ENCODE results near the gene ACAA2. TPM values are rescaled to one million over a fixed set of nuclear protein-coding genes. Genes with fewer than 3 reads are reported as not detected.

The ACAA2 gene
- total and polyA plus RNA-seq, 10 of the 15 experiments (the other 5 are each of a cell fraction or from before 2014, with no cell fraction given) = 43.1 to 134 (median 64.6) TPM

GRCh38 chr18:49843778-49844625, 30.7 kb upstream of the ACAA2 start:
- Histone ChIP-seq H3K9me3 (replicated peaks; ENCODE audit: control insufficient read depth, insufficient read depth, low read length) (no peaks in the 10 kb centered on the region), H3K9ac (ENCODE audit: control insufficient read depth, insufficient read depth, low read length) (no peak overlapping the region), H3K27me3 (replicated peaks in 1 of 2; ENCODE audit: control insufficient read depth in 2 of 2, insufficient read depth in 2 of 2, low read length in 1 of 2) (no peaks in the 10 kb centered on the region), H3K27ac (ENCODE audit: control insufficient read depth, insufficient read depth) (no peak overlapping the region), H3K4me2 (ENCODE audit: control insufficient read depth, insufficient read depth) (no peak overlapping the region), H3K4me1 (ENCODE audit: control insufficient read depth, insufficient read depth, low read length) (no peaks in the 10 kb centered on the region), H3K36me3 (ENCODE audit: control insufficient read depth in 2 of 2, insufficient read depth in 2 of 2, low read length in 1 of 2) (no peaks in the 10 kb centered on the region), H4K20me1 (ENCODE audit: control insufficient read depth, insufficient read depth) (no peaks in the 10 kb centered on the region), H3K79me2 (ENCODE audit: control insufficient read depth, insufficient read depth, low read length) (no peaks in the 10 kb centered on the region), H2AFZ (ENCODE audit: control insufficient read depth, low read depth, low read length) (no peak overlapping the region), H3K4me3 (no peak overlapping the region)
- RAD21 ChIA-PET (ENCODE audit: unreplicated experiment) = no interaction called here
- BruUV-seq (replicated peaks) = no TSS peak
- CTCF ChIA-PET = interaction anchor here (1.4 to 1.5 kb wide), 2 partner anchors 15 kb away, joined by 3 read pairs; no protein-coding TSS in a partner anchor
- SMC1A ChIA-PET (ENCODE audit: uncharacterized antibody, unreplicated experiment) = no interaction called here
- FAIRE-seq (no peak), ATAC-seq (no peak), DNase-seq (ENCODE audit: low read depth, low spot score) (no peak)
- TF ChIP-seq TARDBP (IDR thresholded peaks at IDR 0.05; ENCODE audit: borderline replicate concordance) (no peak), NFIC (IDR thresholded peaks at IDR 0.05; ENCODE audit: low read depth, low read length) (no peak), KLF5 (IDR thresholded peaks at IDR 0.05; ENCODE audit: partially characterized antibody) (no peak), E2F8 (IDR thresholded peaks at IDR 0.05; ENCODE audit: low read depth, partially characterized antibody) (no peak), MTA3 (IDR thresholded peaks at IDR 0.05; ENCODE audit: borderline replicate concordance, low read length) (no peak), CBX5 (IDR thresholded peaks at IDR 0.05; ENCODE audit: low read depth) (no peak), SUPT20H (IDR thresholded peaks at IDR 0.05; ENCODE audit: borderline replicate concordance, control insufficient read depth, low read depth, low read length) (no peak)
- POLR2A ChIA-PET = no interaction called here
- in situ Hi-C loops (cut with MboI) (no loop called here), intact Hi-C loops (cut with micrococcal nuclease; ENCODE audit: unreplicated experiment) (no loop called here)
- WGBS (ENCODE audit: insufficient coverage, insufficient replicate concordance, low lambda C conversion rate, missing lambda C conversion rate) = 32% methylated on average over 4 of the region's 6 CpGs
